ENCODE data around the gene TRPV2. TPM values are rescaled to one million over a fixed set of nuclear protein-coding genes. Genes with fewer than 3 reads are reported as not detected.
A peak's percentile ranks its signal among the peaks of the same experiment; 100 is the strongest.

The TRPV2 gene
- total RNA-seq, 1 experiment from 2014 or later, result 1.0 TPM

DNA sequence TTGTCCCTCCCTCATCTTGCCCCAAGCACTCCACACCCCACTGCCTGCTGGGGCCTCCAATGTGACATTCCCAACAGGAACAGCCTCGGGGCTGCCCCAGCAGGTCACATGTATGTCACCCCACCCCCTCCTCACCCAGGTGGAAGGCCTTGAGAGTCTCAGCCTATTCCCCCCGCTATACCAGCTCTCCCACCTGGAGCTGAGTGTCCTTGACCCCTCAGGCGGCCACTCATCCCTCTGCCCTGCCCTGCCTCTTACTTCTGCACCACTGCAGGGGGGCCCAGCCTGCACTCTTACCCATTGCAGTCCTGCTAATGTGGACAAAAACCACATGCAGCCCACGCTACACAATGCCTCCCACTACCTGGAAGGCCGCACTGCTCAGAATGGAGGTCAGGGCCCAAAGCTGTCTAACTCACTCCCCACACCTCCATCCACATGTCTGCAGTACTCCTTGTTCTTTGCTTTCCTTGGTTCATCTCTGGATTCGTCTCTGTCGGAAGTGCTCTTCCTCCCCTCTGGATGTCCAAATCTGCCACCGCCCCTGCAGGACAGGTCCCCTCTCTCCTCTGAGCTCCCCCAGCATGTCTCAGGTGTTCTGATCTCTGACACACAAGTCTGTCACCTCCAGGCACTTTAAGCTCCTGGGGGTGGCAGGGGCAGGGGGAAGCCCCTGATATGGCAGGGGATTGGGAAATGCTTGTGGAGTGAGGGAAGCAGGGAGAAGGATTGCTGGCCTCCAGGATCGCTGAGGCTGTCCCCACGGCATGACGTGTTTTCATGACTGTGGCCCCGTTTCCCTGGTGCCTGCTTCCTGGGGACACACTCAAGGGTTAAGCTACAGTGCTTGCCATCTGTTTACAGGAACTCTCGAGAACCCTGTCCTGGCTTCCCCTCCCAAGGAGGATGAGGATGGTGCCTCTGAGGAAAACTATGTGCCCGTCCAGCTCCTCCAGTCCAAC is 20.8 kb downstream of the TRPV2 start:
- no peak overlapping the region for H2BK5ac ChIP-seq (ENCODE audit: insufficient read length, low read length)
- H2BK12ac ChIP-seq (ENCODE audit: insufficient read length, low read depth, low read length), result no peak overlapping the region
- H4K5ac ChIP-seq (ENCODE audit: insufficient read length, low read depth, low read length), result no peak overlapping the region
- H3K36me3 Mint-ChIP-seq (ENCODE audit: insufficient read depth in 1 of 3, low read depth in 3 of 3), result peaks cover 22 to 25% (median 25%) of the 10 kb centered on the region in 3 experiments
- no peak overlapping the region for H3K4ac ChIP-seq (ENCODE audit: low read depth, low read length)
- H3K23ac ChIP-seq (ENCODE audit: insufficient read length, low read depth, low read length), result no peak overlapping the region
- no peak overlapping the region for H3K4me2 ChIP-seq (ENCODE audit: insufficient read depth, insufficient read length, low read length)
- peak; percentile 46 for DNase-seq
- H4K91ac ChIP-seq (ENCODE audit: insufficient read length, low read depth, low read length), result no peak overlapping the region
- no peaks in the 10 kb centered on the region for H3K9me3 ChIP-seq (ENCODE audit: control insufficient read depth, low read depth, low read length)
- H2BK120ac ChIP-seq (ENCODE audit: low read depth, low read length, poor library complexity, severe bottlenecking), result no peak overlapping the region
- H3K18ac ChIP-seq (ENCODE audit: insufficient read length, low read depth, low read length), result no peak overlapping the region
- no peak overlapping the region for H3K14ac ChIP-seq (ENCODE audit: insufficient read depth, low read length)
- H2BK20ac ChIP-seq (ENCODE audit: low read depth, low read length, poor library complexity, severe bottlenecking), result no peak overlapping the region
- no peak overlapping the region for H3K27ac ChIP-seq (ENCODE audit: insufficient read length, low read depth, low read length)
- no peak overlapping the region for H2AFZ ChIP-seq (ENCODE audit: low read length)
- no peak overlapping the region for H4K8ac ChIP-seq (replicated peaks; ENCODE audit: insufficient read length, low read depth, low read length)
- H3K23me2 ChIP-seq (ENCODE audit: insufficient read length, low read depth, low read length, poor library complexity, severe bottlenecking), result peaks cover 9% of the 10 kb centered on the region
- H3K4me3 Mint-ChIP-seq, result no peak overlapping the region
- peaks cover 9% of the 10 kb centered on the region for H3K79me1 ChIP-seq (ENCODE audit: insufficient read depth, low read depth, low read length, poor library complexity, severe bottlenecking)
- no peaks in the 10 kb centered on the region for H3K27me3 ChIP-seq (ENCODE audit: insufficient read depth, low read length)
- no peaks in the 10 kb centered on the region for H4K20me1 ChIP-seq (ENCODE audit: control insufficient read depth, insufficient read depth, insufficient read length)
- H3K27ac Mint-ChIP-seq, result peak overlapping the region; percentile 3 to 13 (median 5); a peak in 4 of 7 replicates
- no peak overlapping the region for H3K56ac ChIP-seq (ENCODE audit: insufficient read length, low read depth, low read length)
- H3T11ph ChIP-seq (ENCODE audit: low read length), result no peak overlapping the region
- H3K79me2 ChIP-seq (ENCODE audit: insufficient read depth, low read length), result peaks cover 5% of the 10 kb centered on the region; the same call in 1 of the 2 replicates
- TF ChIP-seq, protein P1, sequence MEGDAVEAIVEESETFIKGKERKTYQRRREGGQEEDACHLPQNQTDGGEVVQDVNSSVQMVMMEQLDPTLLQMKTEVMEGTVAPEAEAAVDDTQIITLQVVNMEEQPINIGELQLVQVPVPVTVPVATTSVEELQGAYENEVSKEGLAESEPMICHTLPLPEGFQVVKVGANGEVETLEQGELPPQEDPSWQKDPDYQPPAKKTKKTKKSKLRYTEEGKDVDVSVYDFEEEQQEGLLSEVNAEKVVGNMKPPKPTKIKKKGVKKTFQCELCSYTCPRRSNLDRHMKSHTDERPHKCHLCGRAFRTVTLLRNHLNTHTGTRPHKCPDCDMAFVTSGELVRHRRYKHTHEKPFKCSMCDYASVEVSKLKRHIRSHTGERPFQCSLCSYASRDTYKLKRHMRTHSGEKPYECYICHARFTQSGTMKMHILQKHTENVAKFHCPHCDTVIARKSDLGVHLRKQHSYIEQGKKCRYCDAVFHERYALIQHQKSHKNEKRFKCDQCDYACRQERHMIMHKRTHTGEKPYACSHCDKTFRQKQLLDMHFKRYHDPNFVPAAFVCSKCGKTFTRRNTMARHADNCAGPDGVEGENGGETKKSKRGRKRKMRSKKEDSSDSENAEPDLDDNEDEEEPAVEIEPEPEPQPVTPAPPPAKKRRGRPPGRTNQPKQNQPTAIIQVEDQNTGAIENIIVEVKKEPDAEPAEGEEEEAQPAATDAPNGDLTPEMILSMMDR (conservative IDR thresholded peaks at IDR 0.05), result no peak
- peaks cover 2% of the 10 kb centered on the region for H3K27me3 Mint-ChIP-seq (ENCODE audit: low read depth)
- no CpG with 5 or more reads among the region's 14 CpGs for WGBS (ENCODE audit: extremely low coverage, insufficient read length, low lambda C conversion rate)
- H3K9me3 Mint-ChIP-seq, result peaks cover 0 to 2% of the 10 kb centered on the region in 2 experiments; a peak in 1 of 5 replicates
- no peak overlapping the region for H3K9ac ChIP-seq (ENCODE audit: extremely low read depth, insufficient read length, low read length)
- H3K4me1 Mint-ChIP-seq, result peaks cover 31 to 50% of the 10 kb centered on the region in 2 experiments
- no peaks in the 10 kb centered on the region for H3K4me1 ChIP-seq (ENCODE audit: insufficient read depth, low read length)
- no peak overlapping the region for H2AK5ac ChIP-seq (ENCODE audit: insufficient read length, low read length)
- no peak overlapping the region for H2BK15ac ChIP-seq (ENCODE audit: low read depth, low read length)
